GOT3 (cell line): Measurements from ENCODE around the gene ZSCAN16.

ENCODE experiments used
- DNase-seq: peaks from one replicate; lab custom pipeline; 2025; ENCODE audit warnings: mixed read lengths; lab: John Stamatoyannopoulos, UW

The ZSCAN16 gene

DNA sequence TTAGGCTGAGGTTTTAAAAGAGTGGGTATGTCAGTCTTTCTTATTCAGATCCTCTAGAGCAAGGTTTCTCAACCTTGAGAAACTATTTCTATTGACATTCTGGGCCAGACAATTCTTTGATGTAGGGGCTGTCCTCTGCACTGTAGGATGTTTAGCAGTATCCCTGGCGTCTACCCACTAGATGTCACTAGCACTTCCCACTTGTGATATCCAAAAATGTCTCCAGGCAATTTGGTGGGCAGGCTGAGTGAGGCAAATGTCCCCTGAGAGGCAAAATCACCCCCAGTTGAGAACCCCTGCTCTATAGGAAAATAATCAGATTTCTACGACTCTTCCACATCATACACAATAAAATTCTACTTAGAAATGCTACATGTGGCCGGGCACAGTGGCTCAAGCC, 9.6 kb downstream of the ZSCAN16 start:
- DNase-seq = no peak

DNA sequence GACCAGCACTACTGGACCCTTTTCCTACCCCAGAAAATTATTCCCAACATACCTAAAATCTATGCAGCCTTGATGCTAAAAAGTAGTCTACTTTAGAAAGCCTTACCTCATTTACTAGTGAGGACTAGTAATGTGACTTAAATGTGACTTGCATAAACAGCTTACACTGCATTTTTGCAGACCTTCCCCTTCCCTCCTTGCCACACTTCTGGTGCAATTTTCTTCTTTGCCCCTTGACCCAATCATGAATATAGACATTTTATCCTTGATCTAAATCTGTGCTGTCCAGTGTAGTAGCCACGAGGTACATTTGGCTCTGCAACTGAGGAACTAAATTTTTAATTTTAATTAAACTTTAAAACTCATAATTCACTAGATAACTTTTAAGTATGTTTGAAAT, 10.3 kb downstream of the ZSCAN16 start:
- no peak for DNase-seq

DNA sequence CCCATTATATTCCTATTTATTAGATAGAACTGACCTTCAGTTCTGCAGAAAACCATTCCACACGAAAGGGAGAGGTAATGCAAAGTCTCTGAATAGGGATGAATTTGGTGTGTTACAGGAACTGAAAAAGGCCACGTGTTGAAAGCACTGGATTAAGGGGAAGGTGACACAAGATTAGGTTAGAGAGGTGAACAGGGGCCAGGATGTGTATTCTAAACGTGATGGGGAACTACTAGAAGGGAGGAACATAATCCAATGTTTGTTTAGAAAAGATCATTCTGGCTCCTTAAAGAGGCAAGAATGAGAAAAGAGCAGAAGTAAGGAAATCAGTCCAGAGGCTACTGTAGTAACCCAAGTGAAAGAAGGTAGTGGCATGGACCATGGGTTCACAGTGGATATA, 11.0 kb downstream of the ZSCAN16 start:
- no peak for DNase-seq

DNA sequence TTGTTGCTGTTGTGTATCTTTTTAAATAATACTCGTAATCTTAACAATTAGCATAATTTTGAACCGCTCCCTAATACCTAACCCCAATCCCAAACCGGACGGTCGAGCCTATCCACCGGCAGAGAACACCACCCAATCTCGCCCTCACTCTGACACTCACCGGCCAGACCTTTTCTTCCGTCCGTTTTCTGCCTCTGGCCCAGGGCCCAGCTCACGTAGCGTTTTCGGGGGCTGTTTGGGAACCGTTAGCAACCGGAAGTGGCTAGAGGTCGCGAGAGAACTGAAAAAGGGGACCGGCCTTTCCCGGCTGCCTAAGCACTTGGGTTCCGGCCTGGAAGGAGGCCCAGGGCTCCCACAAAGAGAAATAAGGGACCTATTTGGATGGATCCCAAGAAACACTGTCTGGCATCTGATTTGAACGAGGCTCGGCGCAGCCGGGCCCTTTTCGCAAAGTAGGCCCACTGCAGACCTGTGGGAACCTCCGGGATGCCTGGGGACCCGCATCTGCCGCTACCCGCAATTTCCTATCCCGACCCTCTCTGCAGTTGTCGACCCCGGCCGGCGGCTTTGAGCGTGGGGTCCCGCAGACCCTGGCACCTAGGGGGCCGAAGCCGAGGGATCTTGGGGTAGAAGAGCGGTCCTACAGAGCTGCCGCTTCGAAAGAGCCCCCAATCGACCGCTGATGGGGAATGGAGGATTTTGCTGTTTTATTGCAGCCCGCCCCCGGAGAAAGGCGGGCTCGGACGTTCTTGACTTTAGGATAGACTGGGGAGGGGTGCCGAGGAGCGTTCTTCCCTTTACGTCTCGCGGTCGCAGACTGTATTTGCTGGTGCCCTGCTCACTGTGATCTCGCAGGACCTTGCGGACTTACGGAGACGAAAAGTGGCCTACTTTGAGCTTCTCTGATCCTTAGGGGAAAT, 12.4 kb downstream of the ZSCAN16 start:
- DNase-seq = peak; percentile 51

DNA sequence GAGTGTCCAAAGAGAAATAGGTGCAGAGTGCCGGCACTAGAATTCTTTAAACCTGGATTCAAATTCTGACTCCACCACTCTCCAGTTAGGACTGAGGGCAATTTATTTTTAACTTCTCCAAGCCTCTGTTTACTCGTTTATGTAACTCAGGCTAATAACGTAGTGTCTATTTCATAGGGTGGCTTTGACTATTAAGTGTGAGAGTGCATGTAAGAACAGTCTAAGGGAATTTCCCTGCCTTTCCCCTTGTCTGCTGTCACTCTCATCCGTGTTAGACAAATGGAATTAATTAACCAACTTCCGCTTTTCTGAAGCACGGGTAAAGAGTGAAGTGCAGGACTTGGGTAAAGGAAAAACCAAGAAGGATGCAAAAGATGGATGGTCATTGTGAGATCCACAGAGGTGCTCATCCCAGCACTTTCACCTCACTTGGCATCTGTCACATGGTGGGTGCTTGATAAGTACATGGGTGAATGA, 13.1 kb downstream of the ZSCAN16 start:
- DNase-seq = no peak

DNA sequence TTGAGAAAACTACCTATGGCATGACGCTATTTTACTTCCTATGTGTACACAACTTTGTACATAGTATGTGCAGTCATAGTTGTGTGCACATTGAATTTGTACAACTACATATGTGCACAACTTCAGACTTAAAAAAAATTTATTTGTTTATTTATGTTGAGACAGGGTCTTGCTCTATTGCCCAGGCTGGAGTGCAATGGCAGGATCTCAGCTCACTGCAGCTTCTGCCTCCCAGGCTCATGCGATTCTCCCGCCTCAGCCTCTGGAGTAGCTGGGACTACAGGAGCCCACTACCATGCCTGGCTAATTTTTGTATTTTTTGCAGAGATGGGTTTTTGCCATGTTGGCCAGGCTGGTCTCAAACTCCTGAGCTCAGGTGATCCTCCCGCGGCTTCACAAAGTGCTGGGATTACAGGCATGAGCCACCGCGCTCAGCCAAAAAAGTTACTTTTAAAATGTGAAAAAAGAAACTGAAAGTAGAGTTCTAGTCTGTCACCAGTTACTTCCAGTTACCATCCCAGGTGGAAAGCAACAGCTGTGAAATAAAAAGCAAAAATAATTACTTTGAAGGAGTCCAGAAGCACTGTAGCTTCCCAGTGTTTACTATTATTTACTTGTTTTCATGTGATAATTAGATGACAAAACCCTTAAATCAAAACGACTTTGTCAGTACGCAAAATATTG, 15.6 kb downstream of the ZSCAN16 start:
- DNase-seq = no peak

DNA sequence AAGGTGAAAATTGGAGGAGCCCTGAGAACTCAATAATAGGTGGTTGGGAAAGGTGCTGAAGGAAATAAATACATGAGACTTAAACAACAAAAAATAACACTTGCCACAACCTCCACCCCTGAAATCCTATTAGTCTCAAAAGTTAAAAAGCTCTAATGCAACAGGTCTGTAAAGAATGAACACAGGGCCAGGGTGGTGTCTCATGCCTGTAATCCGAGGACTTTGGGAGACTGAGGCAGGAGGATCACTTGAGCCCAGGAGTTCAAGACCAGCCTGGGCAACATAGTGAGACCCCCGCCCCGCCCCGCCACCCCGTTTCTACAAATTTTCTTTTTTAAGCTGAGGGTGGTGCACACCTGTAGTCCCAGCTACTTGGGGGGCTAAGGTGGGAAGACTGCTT, 16.2 kb downstream of the ZSCAN16 start:
- no peak for DNase-seq

DNA sequence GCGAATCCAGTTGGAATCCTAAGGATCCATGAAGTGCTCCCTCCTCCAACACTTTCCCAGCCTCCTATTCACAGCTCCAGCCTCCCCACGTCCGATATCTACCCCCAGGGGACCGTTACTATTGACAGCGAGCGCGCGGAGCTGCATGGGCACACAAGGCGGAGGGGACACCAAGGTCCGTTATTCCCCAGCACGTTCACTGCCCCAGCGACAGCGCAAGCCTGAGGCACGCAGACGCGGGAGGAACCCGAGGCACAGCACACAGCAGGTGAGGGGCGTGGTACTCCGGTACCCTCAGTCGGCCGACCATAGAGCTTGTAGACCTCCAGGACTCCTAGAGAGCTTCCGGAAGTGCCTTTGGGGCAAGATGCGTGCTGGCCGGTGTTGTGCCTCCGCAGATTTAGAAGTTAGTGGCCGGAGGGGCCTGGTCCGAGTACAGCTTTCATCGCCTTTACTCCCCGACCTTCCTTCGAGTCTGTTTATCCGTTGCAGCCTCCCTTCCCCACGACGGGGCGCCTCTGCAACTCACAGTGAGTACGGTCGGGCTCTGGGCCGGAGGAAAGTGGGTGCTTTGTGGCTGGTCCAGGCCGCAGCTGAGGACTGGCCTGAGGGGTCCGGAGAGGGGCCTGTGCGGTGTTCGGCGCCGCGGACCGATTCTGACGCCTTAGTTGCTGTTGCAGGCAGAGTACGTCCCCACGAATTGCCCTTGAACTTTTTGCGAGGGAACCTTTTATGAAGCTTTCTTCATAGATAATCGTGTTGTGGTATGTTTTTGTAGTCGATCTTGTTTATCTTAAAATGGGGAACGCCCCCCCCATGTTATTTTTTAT, 17.3 kb downstream of the ZSCAN16 start, which contains the start of gene ZKSCAN8:
Gene ZKSCAN8 (plus strand): TSS at position 384 of the 830 bp plus-strand sequence. CDS start 6,525 bp downstream, outside the sequence.
- DNase-seq = peak; percentile 34

DNA sequence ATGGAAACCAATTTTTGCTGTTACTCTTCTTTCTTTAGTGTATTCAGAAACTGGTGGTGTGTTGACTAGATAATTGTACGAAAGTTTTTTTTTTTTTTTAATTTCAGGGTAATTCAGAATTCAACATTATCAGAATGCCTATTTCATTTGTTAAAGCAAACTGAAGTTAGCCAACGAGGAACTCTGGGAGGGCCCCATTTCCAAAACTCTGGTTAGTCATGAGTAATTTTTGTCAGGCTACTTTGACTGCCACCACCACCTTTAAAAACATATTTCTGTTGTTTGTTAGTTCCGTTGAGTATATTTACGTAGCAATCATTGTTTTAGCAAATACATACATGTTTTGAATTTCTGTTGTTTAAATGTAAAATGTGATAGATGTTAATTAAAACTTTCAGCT, 18.0 kb downstream of the ZSCAN16 start:
- no peak for DNase-seq

DNA sequence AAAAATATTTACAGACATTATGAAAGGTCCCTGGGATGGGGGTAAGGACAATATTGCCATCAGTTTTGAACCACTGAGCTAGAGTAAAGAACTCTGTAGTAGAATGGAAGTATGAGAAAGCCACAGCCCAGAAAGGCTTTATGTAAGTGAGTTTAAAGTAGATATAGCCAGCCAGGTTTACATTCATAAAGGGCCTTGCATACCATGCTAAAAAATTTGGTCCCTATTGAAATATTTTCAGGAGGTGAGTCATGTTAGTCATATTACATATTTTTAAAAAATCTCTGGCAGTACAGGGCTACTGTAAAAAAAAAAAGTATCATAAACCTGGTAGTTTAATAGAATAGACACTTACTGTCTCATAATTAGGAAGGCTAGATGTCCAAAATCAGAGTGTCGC, 20.8 kb downstream of the ZSCAN16 start:
- no peak for DNase-seq

DNA sequence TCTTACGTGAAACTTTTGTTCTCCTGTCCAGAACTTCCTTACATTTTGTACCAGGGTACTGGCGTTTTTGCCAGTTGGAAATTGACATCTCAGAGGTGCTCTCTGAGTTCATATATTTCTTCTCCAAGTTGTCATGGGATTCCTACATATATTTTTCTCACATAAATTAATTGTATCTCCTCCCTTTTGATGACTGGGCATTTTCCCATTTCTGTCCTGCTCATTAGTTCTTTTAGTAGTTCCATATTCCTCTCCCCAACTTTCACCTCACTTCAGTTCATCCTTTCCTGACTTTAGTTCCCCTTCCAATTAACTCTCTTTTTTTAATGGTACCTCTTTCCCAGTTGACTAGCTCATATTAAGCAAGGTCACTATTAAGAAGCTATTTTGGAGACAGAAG, 28.1 kb downstream of the ZSCAN16 start:
- DNase-seq = no peak

DNA sequence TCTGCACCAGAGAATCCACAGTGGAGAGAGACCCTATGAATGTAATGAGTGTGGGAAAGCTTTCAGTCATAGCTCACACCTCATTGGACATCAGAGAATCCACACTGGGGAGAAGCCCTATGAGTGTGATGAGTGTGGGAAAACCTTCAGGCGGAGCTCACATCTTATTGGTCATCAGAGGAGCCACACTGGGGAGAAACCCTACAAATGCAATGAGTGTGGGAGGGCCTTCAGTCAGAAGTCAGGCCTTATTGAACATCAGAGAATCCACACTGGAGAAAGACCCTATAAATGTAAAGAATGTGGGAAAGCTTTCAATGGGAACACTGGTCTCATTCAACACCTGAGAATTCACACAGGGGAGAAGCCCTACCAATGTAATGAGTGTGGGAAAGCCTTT, 29.1 kb downstream of the ZSCAN16 start:
- no peak for DNase-seq

DNA sequence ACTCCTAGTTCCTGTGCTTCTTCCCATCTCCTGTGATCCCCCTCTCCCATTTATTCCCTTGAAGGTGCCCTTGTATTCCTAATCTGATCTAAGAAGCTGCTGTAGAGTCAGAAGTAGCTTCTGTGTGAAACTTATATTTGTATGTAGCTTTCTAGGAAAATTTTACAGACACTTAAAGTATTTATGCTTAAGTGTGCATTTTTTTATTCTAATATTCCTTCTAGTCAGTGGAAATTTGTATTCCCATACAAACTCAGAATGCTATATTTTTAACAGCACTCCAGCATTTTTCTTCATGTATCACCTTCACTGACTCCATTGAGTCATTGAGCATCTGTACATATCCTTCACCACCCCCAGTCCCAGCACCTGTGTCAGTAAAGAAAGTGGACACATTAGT, 29.9 kb downstream of the ZSCAN16 start:
- DNase-seq = no peak

DNA sequence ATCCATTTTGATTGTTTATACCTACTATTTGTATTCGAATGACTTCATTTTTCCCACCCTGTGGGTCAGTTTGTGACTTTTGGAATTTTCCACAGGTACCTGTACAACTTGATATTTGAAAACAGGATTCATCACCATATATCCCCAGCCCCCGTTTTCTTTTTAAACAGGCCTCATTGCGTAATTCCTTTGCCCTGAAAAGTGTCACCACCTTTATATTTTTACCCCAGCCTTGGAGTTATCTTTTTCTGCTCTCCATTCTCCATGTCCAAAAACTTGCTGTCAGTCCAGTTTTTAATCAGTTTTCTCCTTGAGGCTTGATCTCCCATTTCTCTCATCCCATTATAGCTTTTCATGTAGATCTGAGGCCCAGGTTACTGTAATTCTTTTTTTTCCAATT, 33.9 kb downstream of the ZSCAN16 start:
- DNase-seq = no peak

DNA sequence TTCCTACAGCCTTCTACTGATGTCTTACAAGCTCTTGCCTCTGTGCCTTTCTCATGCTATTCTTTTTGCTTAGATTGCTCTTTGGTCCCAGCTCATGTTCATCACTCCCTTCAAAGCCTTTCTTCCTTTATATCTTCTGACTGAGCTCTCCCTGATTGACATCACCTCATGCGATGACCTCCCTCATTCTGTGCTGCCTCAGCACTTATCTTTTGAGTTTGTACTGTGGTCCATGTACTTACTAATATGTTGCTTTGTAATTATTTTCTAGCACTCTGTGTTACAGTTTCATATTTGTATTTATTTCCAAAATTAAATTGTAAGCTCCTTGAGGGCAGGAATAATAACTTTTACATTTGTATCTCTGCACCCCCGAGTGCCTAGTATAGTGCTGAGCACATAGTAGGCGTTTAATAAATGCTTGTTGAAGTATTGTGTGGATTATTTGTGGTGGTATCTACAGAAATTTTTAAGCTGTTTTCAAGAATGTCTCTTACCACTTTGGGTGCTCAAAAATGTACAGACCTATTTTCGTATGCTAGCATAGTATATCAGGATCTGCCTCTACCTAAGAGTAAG, 34.7 kb downstream of the ZSCAN16 start:
- no peak for DNase-seq

DNA sequence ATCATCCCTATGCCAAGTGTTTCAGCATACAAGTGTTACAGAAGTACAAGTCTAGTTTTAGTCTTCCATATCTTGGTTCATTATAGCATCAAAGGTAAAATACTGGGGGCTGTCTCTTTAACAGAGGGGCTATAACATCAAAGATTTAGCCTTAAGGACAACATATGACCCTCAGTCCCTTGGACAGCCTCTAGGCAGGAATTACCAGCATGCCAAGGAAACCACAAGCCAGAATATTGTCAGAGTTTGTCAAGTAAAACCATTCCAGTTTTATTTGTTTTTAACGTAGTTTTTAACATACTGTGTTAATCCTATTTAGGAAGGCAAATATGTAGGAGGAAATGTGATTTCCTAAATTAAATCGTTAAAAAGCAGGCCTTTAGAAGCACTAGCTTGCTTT, 35.8 kb downstream of the ZSCAN16 start:
- DNase-seq = no peak

DNA sequence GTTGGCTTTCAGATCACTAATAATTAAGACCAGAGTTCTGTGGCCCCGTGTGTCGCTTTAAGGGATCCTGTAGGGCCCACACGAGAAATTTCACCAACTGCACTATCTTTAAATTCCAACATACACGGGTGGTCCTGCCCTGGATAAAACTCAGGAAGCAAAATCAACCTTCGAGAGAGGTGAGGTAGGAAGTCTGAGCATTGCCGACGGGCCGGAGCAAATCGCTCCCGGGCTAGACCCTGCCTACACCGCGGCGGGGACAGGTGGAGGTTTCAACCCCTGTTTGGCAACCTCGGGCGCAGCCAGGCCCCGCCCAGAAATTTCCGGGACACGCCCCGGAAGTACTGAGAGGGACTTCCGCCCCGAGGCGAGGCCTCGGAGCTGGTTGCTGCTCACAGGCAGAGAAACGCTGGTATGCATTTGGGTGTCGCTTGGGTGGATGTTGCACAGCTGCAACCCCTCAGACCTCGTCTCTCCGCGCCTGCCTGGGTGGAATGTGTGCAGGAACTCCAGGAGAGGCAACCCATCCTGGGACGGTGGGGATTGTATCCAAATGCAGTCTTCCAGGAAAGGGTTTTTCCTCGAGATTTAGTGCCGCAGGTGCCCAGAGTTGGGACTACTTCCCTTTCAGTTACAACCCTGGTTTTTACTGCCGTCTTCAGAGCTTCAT, 37.1 kb downstream of the ZSCAN16 start:
- peak; percentile 22 for DNase-seq

DNA sequence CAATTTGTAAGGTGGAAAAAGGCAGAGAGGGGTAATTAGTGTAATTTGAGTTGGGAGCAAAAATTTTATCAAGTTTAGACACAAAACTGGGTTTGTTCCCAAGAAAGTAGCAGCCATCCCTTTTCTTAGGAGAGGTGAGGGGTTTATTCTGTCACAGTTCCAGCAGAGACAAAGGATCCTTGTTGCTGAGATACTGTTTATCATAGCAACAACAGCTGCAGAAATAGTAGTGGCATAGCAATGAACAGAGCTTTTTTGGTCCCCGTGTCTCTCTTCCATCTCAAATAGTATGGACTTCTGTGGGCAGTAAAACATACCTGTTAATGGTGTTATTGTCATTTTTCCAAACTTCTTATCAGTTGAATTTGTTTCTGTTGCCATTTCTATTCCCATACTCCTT, 41.2 kb downstream of the ZSCAN16 start:
- no peak for DNase-seq

DNA sequence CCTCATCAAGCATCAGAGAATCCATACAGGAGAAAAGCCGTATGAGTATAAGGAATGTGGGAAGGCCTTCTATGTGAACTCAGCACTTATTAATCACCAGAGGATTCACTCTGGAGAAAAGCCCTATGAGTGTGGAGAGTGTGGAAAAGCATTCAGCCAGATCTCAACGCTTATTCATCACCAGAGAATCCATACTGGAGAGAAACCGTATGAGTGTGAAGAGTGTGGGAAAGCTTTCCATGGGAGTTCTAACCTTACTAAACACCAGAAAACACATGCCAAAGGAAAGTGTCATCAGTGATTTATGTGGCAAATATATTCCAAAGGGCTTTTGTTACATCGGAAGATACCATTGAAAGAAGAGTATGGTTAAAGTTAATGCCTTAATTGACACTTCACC, 42.7 kb downstream of the ZSCAN16 start:
- DNase-seq = no peak

DNA sequence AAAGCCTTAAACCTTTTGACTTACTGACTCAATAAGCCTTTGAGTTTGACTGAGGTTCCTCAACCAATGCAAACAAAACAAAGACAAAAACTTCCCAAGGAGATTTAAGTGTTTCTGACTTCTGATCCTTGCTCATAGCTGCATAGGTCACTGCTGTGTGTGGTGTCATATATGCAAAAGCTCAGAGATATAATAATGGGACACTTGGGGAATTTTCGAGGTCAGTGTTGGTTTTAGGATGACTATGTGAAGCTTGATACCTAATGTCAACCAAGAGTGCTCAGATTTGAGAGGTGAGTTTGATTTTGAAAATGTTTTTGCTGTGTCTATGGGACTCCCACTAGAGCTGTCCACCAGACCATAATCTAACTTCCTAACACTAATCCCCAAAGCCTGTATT, 43.5 kb downstream of the ZSCAN16 start:
- no peak for DNase-seq

DNA sequence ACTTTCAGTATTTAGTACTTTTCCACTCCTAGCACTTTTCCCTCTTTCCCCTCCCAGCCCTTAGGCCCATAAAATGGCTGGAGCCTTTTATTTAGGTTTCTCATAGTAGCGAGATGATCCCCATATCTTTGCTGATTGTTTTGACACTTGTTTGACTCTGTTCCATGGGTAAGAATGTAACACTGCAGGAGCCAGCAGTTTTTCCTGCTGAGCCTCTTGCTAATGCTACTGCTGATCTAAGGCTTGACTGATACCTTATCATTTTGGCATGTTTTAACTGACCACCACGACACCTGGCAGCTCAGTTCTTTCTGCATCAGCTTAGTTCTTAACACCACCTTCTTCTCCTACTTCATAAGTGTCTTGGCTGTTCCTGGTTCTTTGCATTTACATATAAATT, 46.9 kb downstream of the ZSCAN16 start:
- no peak for DNase-seq
